GM18520 (cell line): ENCODE results near the gene G2E3.
"Not testable (repeated sequence)": the region's sequence is repeated elsewhere in the genome, so short reads cannot be mapped to it uniquely, and the experiment has no call there.

ENCODE experiments used
- ATAC-seq: cut with Tn5 transposase; IDR thresholded peaks from one replicate; pipeline ENCODE4 v1.9.1; 2021; ENCODE audit not compliant: unreplicated experiment

The G2E3 gene

GRCh38 chr14:30559638-30560091 is 707 bp downstream of the G2E3 start:
- no peak for ATAC-seq

GRCh38 chr14:30560581-30560980 is 1.6 kb downstream of the G2E3 start:
- no peak for ATAC-seq

- ATAC-seq: no peak
Measured at GRCh38 chr14:30564235-30564867, 5.4 kb downstream of the G2E3 start.

GRCh38 chr14:30564868-30565248 is 5.9 kb downstream of the G2E3 start:
- ATAC-seq: no peak

GRCh38 chr14:30569216-30569902 is 10.4 kb downstream of the G2E3 start:
- no peak for ATAC-seq

DNA sequence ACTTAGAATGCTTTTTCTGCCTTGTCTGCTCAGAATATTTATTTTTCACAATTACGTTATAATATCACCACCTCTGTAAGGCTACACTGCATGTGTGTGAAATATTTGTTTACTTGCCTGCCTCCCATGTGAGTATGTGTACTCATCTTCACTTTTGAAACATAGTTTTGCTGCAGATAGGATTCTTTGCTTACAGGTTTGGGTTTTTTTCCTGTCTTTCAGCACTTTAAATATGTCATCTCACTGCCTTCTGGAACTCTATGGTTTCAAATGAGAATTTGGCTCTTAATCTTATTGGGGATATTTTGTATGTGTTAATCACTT is 10.9 kb downstream of the G2E3 start:
- no peak for ATAC-seq

DNA sequence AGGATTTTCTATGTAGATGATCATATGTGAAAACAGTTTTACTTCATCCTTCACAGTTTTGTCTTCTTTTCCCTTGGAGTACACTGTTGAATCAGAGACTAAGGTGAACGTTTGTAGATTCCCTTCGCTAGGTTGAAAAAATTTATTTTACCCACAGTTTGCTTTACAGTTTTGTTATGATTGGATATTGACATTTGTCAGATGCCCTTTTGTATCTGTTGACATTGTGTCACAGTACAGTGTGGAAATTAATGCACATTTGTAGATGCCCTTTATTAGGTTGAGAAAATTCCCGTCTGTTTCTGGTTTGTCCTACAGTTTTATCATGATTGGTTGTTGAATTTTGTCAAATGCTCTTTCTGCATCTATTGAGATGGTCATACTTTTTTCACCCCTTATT is 13.3 kb downstream of the G2E3 start:
- no peak for ATAC-seq

DNA sequence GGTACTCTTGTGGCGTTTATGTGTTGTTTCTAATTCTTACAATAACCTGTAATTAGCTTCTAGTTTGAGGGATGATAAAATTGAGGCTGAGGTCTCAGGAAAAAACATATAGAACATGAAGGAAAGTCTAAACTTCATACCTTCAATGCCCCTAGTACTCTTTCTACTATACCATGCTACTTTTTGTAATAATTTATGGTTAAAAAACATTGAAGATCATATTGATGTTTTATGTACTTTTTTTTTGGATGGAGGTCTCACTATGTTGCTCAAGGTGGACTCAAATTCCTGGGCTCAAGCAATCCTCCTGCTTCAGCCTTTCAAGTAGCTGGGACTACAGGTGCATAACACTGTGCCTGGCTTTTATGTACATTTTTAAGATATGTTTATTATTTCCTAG is 13.8 kb downstream of the G2E3 start:
- no peak for ATAC-seq

DNA sequence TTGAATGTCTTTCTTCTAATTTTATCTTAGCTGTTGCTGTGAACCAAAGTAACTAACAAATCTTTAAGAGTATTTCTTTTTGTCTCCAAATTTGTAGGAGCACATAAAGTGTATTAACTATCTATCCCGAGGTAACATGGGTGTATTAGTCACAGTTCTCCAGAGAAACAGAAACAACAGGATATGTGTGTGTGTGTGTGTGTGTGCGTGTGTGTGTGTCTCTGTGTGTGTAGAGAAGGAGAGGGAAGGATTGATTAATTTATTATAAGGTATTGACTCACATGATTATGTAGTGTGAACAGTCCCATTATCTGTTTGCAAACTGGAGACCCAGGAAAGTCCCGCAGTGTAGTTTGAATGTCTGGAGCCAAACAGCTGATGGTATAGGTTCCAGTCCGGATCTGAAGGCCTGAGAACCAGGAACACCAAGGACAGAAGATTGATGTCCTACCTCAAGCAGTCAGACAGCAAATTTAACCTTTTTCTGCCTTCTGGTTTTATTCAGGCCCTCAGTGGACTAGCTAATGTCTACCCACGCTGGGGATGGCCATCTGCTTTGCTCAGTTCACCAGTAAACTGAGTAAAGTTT is 14.4 kb downstream of the G2E3 start:
- no peak for ATAC-seq

DNA sequence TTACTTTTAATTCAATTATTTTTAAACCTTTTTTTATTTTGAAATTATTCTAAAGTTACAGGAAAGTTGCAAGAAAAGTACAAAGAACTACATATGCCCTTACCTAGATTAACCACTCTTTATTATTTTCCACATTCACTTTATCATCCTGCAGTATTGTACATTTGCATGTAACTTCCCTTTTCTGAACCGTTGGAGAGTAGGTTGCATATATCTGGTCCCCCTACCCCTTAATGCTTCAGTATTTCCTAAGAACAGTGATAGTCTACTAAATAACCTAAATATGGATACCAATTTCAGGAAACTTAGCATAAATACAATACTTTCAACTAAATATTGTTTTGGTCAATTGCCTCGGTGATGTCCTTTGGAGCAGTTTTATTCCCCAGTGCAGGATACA is 15.0 kb downstream of the G2E3 start:
- no peak for ATAC-seq

DNA sequence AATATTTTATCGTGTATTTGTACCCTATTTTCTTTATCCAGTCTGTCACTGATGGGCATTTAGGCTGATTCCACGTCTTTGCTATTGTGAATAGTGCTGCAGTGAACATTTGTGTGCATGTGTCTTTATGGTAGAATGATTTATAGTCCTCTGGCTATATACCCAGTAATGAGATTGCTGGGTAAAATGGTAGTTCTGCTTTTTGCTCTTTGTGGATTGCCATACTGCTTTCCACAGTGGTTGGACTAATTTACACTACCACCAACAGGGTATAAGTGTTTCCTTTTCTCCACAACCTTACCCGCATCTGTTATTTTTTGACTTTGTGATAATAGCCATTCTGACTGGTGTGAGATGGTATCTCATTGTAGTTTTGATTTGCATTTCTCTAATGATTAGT is 15.8 kb downstream of the G2E3 start:
- not testable (repeated sequence) for ATAC-seq

DNA sequence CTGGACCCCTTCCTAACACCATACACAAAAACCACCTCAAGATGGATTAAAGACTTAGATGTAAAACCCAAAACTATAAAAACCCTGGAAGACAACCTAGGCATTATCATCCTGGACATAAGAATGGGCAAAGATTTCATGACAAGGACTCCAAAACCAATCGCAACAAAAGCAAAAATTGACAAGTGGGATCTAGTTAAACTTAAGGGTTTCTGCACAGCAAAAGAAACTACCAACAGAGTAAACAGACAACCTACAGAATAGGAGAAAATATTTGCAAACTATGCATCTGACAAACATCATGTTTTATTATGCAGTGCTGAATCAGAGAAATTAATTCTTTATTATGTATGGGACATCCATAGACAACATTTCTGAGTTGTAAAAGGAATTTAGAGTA is 17.4 kb downstream of the G2E3 start:
- ATAC-seq: not testable (repeated sequence)

GRCh38 chr14:30580616-30581282 is 21.8 kb downstream of the G2E3 start:
- ATAC-seq: no peak

GRCh38 chr14:30581283-30581625 is 22.3 kb downstream of the G2E3 start:
- no peak for ATAC-seq

GRCh38 chr14:30582376-30582775 is 23.4 kb downstream of the G2E3 start:
- ATAC-seq: no peak

- ATAC-seq: no peak
Measured at GRCh38 chr14:30584058-30584630, 25.2 kb downstream of the G2E3 start.

DNA sequence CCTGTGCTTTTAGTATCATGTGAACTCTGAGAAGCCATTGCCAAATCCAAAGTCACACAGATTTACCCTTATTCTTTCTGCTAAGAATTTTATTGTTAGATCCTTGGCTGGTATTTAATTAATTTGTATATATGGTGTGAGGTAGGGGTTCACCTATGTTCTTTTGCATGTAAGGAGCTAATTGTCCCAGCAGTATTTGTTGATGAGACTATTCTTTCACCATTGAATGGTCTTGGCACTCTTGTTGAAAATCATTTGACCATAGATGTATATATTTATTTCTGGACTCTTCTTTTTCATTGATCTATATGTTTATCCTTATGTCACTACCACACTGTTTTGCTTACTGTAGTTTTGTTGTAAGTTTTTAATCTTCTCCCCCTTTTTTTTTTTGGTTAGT is 26.2 kb downstream of the G2E3 start:
- ATAC-seq: no peak

DNA sequence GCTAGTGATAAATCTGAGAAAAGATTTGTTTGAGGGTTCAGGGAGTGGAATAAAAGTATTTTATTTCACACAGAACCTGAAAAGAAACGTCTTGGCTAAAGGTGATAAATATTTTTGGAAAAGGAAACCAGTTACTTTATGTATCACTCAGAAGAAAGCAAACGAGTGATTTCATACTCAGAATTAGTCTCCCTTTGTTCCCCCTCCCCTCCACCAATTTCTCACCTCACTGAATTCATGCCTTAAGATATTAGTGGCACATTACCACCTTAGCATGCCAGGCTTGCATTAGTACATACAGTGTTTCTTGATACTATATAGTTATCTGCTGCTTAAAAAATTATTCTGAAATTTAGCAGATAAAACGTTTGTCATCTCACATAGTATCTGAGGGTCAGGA is 28.2 kb downstream of the G2E3 start:
- ATAC-seq: no peak

DNA sequence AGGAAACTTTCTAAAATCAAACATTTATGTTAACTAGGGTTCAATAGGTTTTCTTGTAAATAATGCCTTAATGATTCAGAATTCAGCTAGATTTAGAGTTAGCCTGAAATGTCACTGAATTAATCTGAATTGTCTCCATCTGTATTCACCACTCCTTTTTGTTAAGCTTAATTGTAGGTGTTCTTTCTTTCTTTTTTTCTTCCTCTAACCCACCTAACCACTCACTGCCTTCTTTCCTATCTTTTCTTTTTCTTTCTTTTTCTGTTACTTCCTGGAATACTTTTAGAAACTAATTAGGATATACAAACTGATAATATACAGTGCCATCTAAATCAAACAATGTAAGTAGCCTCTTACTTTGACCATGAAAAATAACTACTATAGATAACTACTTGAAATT is 29.9 kb downstream of the G2E3 start:
- ATAC-seq: no peak

DNA sequence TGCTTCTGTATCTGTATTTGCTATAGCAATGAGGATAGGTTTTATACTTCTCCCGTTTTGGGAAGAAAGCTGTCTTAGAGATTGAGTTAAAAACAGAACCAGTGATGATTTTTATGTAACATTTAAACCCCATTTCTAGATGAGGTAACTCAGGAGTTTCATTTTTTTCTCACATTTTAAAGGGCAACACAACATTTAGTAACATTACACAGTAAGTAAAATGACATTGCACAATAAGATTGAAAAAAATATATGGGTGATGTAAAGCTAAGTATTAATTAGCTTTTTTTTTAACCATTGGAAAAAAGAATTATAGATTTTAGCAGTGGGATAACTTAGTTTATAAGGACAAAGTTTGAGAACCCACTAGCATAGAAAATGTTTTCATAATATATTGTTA is 38.0 kb downstream of the G2E3 start:
- ATAC-seq: no peak

DNA sequence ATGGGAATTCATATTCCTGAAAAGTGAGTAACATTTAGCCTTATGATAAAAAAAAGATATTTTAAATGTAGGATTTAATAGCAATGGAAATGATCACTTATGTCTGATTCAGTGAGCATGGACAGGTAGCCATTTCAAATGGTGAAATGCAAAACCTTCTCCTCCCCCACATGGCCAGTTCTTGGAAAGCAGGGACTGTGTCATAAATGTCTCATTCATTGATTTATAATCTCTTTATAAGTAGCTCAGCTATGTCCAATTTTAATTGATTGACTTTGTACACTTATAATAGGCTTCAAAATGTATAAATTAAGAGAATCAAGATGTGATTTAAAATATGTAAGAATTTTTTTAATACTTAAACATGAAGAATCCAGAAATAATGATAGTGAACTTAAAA is 38.5 kb downstream of the G2E3 start:
- no peak for ATAC-seq
